Caco-2 (cell line): ENCODE measurements around the gene CXorf58. TPM values are rescaled to one million over a fixed set of nuclear protein-coding genes. Genes with fewer than 3 reads are reported as not detected.

Experiments used
- BruUV-seq: library from RNA; stranded (reverse); fragments of 400-500 nt; replicated peaks from 2 replicates; lab custom pipeline; 2021; lab: Mats Ljungman, UMichigan
- CTCF ChIA-PET: fragments of 300-600 bp; sonication (Branson Sonifier 250); formaldehyde crosslinking; loops from one replicate; lab custom pipeline; 2022; ENCODE audit warnings: antibody characterized with exemption; lab: Charles Lee
- POLR2A ChIA-PET: fragments of 300-600 bp; sonication (Branson Sonifier 250); formaldehyde crosslinking; loops from one replicate; lab custom pipeline; 2022; ENCODE audit warnings: antibody characterized with exemption; lab: Charles Lee
- DNase-seq, 2 experiments: peaks; one replicate each; pipeline versions ENCODE4 v3.0.0 to v3.0.0-alpha.2; 2020 to 2022
- H3K27me3 ChIP-seq: replicated peaks from 2 replicates; pipeline ENCODE4 v1.6.0; 2011; ENCODE audit warnings: low read length; ENCODE audit not compliant: control insufficient read depth, insufficient read depth
- H3K36me3 ChIP-seq: 2 replicates; pipeline ENCODE4 v1.5.1; 2011; ENCODE audit warnings: low read length; ENCODE audit not compliant: control insufficient read depth, insufficient read depth
- H3K4me1 ChIP-seq: fragments of 250-450 bp; sonication (Bioruptor Pico); 2 replicates; pipeline ENCODE4 v1.5.1; 2020; ENCODE audit warnings: mild to moderate bottlenecking
- H3K4me3 ChIP-seq: 2 replicates; pipeline ENCODE4 v1.5.1; 2011; ENCODE audit warnings: low read depth, mild to moderate bottlenecking, control low read depth, low read length
- H3K9me3 ChIP-seq: fragments of 250-450 bp; sonication (Bioruptor Pico); 2 replicates; pipeline ENCODE4 v1.5.1; 2020; ENCODE audit warnings: mild to moderate bottlenecking, moderate library complexity
- H3K27ac Mint-ChIP-seq: one replicate; pipeline ENCODE4 v1.8.0; 2022; ENCODE audit warnings: mixed read lengths; ENCODE audit not compliant: unreplicated experiment
- H3K27me3 Mint-ChIP-seq: one replicate; pipeline ENCODE4 v1.8.0; 2022; ENCODE audit warnings: mixed read lengths; ENCODE audit not compliant: insufficient read depth, unreplicated experiment
- H3K36me3 Mint-ChIP-seq: one replicate; pipeline ENCODE4 v1.8.0; 2022; ENCODE audit warnings: mild to moderate bottlenecking, mixed read lengths; ENCODE audit not compliant: insufficient read depth, unreplicated experiment
- H3K4me1 Mint-ChIP-seq: one replicate; pipeline ENCODE4 v1.8.0; 2022; ENCODE audit warnings: low read depth, mixed read lengths; ENCODE audit not compliant: unreplicated experiment
- H3K4me3 Mint-ChIP-seq: one replicate; pipeline ENCODE4 v1.8.0; 2022; ENCODE audit warnings: mild to moderate bottlenecking, moderate library complexity, mixed read lengths; ENCODE audit not compliant: unreplicated experiment
- H3K9me3 Mint-ChIP-seq: one replicate; pipeline ENCODE4 v1.8.0; 2022; ENCODE audit warnings: mixed read lengths; ENCODE audit not compliant: unreplicated experiment
- CTCF ChIP-seq, 2 experiments: fragments of 200-600 bp in 1 of 2; IDR thresholded peaks; 1 replicate in 1 of 2; 2 replicates in 1 of 2; pipeline versions ENCODE4 v1.5.1 to v1.8.0; 2011 to 2022; ENCODE audit warnings: antibody characterized with exemption in 1 of 2, control low read depth in 1 of 2, inconsistent platforms in 1 of 2, low read depth in 1 of 2, low read length in 1 of 2, mild to moderate bottlenecking in 1 of 2, moderate library complexity in 1 of 2; ENCODE audit not compliant: insufficient read depth in 1 of 2, severe bottlenecking in 1 of 2, unreplicated experiment in 1 of 2
- intact Hi-C: fragments of 100-400 bp; cut with micrococcal nuclease; formaldehyde crosslinking; loops from one replicate; pipeline ENCODE4 v1.10.0; 2022; ENCODE audit not compliant: unreplicated experiment
- total RNA-seq: library from RNA; stranded (reverse); gene quantifications from 2 replicates; pipeline ENCODE4 v1.2.3, GENCODE V29; 2022

Gene CXorf58
- total RNA-seq, 1 experiment from 2014 or later = not detected

GRCh38 chrX:23945206-23945605, 37.4 kb downstream of the CXorf58 start:
- ChIA-PET CTCF (no interaction called here), POLR2A (no interaction called here)
- no peaks in the 10 kb centered on the region for H3K9me3 ChIP-seq
- no peak overlapping the region for H3K4me3 ChIP-seq
- no peaks in the 10 kb centered on the region for H3K27me3 ChIP-seq
- H3K36me3 ChIP-seq = no peaks in the 10 kb centered on the region
- no peaks in the 10 kb centered on the region for H3K4me1 ChIP-seq
- no peak for DNase-seq
- BruUV-seq = no TSS peak
- Mint-ChIP-seq H3K27me3 (peaks cover 3% of the 10 kb centered on the region), H3K9me3 (no peaks in the 10 kb centered on the region), H3K4me3 (no peak overlapping the region), H3K27ac (no peak overlapping the region), H3K36me3 (no peaks in the 10 kb centered on the region), H3K4me1 (no peaks in the 10 kb centered on the region)
- intact Hi-C loops = no loop called here
- TF ChIP-seq CTCF (IDR thresholded peaks at IDR 0.05; ENCODE audit: insufficient read depth in 1 of 2, low read depth in 1 of 2, low read length in 1 of 2, severe bottlenecking in 1 of 2, unreplicated experiment in 1 of 2) = no peak

GRCh38 chrX:23952391-23952790, 44.6 kb downstream of the CXorf58 start:
- Histone ChIP-seq H3K4me1 (no peaks in the 10 kb centered on the region), H3K27me3 (no peaks in the 10 kb centered on the region), H3K9me3 (no peaks in the 10 kb centered on the region), H3K4me3 (no peak overlapping the region), H3K36me3 (no peaks in the 10 kb centered on the region)
- DNase-seq = no peak
- Mint-ChIP-seq H3K36me3 (no peaks in the 10 kb centered on the region), H3K4me1 (no peaks in the 10 kb centered on the region), H3K27me3 (no peaks in the 10 kb centered on the region), H3K27ac (no peak overlapping the region), H3K4me3 (no peak overlapping the region), H3K9me3 (no peaks in the 10 kb centered on the region)
- CTCF ChIA-PET = no interaction called here
- TF ChIP-seq CTCF (IDR thresholded peaks at IDR 0.05; ENCODE audit: insufficient read depth in 1 of 2, low read depth in 1 of 2, low read length in 1 of 2, severe bottlenecking in 1 of 2, unreplicated experiment in 1 of 2) = no peak
- intact Hi-C loops = no loop called here
- BruUV-seq = no TSS peak
- POLR2A ChIA-PET = no interaction called here

GRCh38 chrX:23952984-23953907, 45.4 kb downstream of the CXorf58 start:
- Mint-ChIP-seq H3K9me3 (no peaks in the 10 kb centered on the region), H3K36me3 (no peaks in the 10 kb centered on the region), H3K27me3 (no peaks in the 10 kb centered on the region), H3K27ac (no peak overlapping the region), H3K4me1 (no peaks in the 10 kb centered on the region), H3K4me3 (no peak overlapping the region)
- Histone ChIP-seq H3K9me3 (no peaks in the 10 kb centered on the region), H3K4me1 (no peaks in the 10 kb centered on the region), H3K36me3 (no peaks in the 10 kb centered on the region), H3K27me3 (no peaks in the 10 kb centered on the region), H3K4me3 (no peak overlapping the region)
- POLR2A ChIA-PET = no interaction called here
- CTCF ChIA-PET = no interaction called here
- intact Hi-C loops = no loop called here
- no peak for DNase-seq
- TF ChIP-seq CTCF (IDR thresholded peaks at IDR 0.05; ENCODE audit: insufficient read depth in 1 of 2, low read depth in 1 of 2, low read length in 1 of 2, severe bottlenecking in 1 of 2, unreplicated experiment in 1 of 2) = no peak
- BruUV-seq = no TSS peak
